Stomach smooth muscle (tissue), 2 donors: ENCODE measurements around the gene ANKMY1.

Experiments used
- H3K27ac ChIP-seq: one replicate; pipeline ENCODE4 v1.7.0; 2013; ENCODE audit warnings: mild to moderate bottlenecking, low read length, inconsistent platforms
- H3K27me3 ChIP-seq, 2 donors: one replicate each; pipeline ENCODE4 v1.7.0; 2013; ENCODE audit warnings: low read length in 2 of 2; ENCODE audit not compliant: insufficient read depth in 2 of 2, control insufficient read depth in 1 of 2
- H3K36me3 ChIP-seq, 2 donors: one replicate each; pipeline ENCODE4 v1.7.0; 2013; ENCODE audit warnings: low read length in 2 of 2; ENCODE audit not compliant: control insufficient read depth in 2 of 2, insufficient read depth in 2 of 2
- H3K4me1 ChIP-seq: one replicate; pipeline ENCODE4 v1.7.0; 2013; ENCODE audit warnings: low read length; ENCODE audit not compliant: control insufficient read depth, insufficient read depth
- H3K4me3 ChIP-seq, 2 donors: one replicate each; pipeline ENCODE4 v1.7.0; 2013; ENCODE audit warnings: low read length in 2 of 2
- H3K9ac ChIP-seq, 2 donors: one replicate each; pipeline ENCODE4 v1.7.0; 2013; ENCODE audit warnings: low read length in 2 of 2, mild to moderate bottlenecking in 1 of 2
- H3K9me3 ChIP-seq, 2 donors: one replicate each; pipeline ENCODE4 v1.7.0; 2013; ENCODE audit warnings: low read length in 2 of 2; ENCODE audit not compliant: control insufficient read depth in 2 of 2
- donor health status: healthy.
- donor health status: Pancreatic carcinoma.

ANKMY1 gene

DNA sequence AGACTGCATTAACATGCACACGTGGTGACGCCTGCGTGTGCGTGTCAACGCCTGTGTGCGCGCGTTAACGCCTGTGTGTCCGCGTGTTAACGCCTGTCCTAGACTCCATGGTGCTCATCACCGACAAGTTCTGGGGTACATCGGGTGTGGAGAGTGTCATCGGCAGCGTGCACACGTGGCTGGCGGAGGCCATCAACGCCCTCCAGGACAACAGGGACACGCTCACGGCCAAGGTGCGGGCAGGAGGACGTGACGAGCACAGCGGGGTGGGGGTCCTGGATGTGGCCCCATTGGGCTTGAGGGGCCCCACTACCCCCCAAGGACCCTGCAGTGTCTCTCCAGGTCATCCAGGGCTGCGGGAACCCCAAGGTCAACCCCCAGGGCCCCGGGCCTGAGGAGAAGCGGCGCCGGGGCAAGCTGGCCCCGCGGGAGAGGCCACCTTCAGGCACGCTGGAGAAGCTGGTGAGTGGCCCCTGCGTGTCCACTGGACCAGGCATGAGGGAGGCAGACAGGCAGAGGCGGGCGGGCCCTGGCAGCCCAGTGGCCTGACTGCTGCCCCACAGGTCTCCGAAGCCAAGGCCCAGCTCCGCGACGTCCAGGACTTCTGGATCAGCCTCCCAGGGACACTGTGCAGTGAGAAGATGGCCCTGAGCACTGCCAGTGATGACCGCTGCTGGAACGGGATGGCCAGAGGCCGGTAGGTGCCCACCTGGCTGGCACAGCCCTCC is 93.1 kb downstream of the ANKMY1 start:
- Histone ChIP-seq H3K4me1 (no peaks in the 10 kb centered on the region), H3K4me3 (no peak overlapping the region), H3K9ac (no peak overlapping the region), H3K36me3 (peaks cover 8 to 13% of the 10 kb centered on the region in 2 donors), H3K9me3 (no peaks in the 10 kb centered on the region), H3K27ac (no peak overlapping the region), H3K27me3 (peaks cover 2% of the 10 kb centered on the region in 2 donors)

DNA sequence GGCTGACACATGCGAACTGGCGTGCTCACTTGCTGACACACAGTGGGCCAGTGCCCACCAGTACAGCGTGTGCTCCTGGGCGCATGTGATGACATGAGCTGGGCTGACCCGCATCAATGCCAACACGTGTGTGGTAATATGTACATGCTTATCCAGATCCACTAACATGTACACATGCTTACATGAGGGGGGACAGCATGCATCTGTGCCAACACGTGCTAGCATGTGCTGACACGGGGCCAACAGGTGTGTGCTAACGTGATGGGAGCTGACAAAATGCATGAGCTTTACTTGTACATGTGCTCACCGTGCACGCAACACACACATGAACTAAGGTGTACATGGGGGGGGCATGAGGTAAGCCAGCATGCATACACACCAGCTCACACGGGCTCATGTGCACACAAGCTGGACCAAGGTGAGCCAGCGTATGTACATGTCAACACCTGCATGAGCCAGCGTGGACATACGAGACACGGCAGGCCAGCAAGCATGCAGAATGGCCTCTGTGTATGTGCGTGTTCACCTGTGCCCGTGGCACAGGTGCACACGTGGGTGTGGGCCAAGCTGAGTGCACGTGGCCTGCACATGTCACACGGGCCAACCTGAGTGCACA is 93.8 kb downstream of the ANKMY1 start:
- H3K27me3 ChIP-seq: no peaks in the 10 kb centered on the region
- no peak overlapping the region for H3K4me3 ChIP-seq
- H3K27ac ChIP-seq: no peak overlapping the region
- no peak overlapping the region for H3K9ac ChIP-seq
- H3K4me1 ChIP-seq: no peaks in the 10 kb centered on the region
- no peaks in the 10 kb centered on the region for H3K9me3 ChIP-seq
- H3K36me3 ChIP-seq: peaks cover 8 to 13% of the 10 kb centered on the region in 2 donors

DNA sequence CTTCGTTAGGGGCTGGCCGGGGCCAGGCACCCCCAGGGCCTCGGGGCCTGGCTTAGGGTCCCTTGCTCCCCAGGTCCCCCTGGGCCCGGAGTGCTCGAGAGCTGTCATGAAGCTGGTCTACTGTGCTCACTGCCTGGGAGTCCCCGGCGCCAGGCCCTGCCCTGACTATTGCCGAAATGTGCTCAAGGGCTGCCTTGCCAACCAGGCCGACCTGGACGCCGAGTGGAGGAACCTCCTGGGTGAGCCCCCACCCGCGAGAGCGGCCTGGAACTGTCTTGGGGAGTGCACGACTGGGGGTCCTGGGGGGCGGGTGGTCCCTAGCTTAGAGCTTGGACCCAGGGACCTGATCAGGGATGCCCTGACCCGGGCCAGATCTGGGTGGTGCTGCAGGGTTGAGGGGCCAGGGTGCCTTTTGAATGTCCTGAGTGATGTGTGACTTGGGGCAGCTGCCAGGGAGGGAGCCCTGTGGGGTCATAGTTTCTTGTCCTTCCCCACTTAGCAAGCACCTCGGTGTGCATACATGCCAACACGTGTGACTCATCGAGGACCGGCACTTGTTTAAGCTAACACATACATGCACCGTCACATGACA is 94.4 kb downstream of the ANKMY1 start:
- Histone ChIP-seq H3K27me3 (no peaks in the 10 kb centered on the region), H3K9ac (no peak overlapping the region), H3K4me3 (no peak overlapping the region), H3K27ac (no peak overlapping the region), H3K9me3 (no peaks in the 10 kb centered on the region), H3K36me3 (peaks cover 8 to 13% of the 10 kb centered on the region in 2 donors), H3K4me1 (no peaks in the 10 kb centered on the region)

DNA sequence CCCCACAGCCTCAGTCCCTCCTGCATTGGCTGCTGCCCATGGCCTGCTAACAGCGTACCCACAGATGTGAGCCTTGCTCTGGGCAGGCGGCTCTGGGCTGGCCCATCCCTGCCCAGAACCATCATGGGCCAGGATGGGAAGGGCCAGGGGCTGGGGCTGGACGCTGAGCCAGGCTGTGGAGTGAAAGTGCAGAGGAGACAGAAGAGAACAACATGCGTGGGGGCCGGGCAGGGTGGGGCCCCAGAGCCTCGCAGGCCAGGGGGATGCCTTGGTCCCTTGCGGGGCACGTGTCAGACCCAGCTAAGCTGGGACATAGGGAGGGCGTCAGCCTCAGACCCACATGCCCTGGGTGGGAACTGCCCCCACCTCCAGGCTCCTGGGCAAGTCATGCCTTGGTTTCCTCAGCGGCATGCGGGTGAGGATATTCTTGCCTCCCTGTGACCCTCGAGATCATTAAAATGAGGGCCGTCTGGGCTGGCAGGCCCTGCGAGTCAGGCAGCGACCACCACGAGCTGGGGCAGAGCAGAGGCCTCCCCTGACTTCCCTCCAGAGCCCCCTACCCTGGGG is 95.0 kb downstream of the ANKMY1 start:
- Histone ChIP-seq H3K9ac (no peak overlapping the region), H3K27ac (no peak overlapping the region), H3K9me3 (no peaks in the 10 kb centered on the region), H3K27me3 (no peaks in the 10 kb centered on the region), H3K4me3 (no peak overlapping the region), H3K4me1 (no peaks in the 10 kb centered on the region), H3K36me3 (peaks cover 8 to 13% of the 10 kb centered on the region in 2 donors)

DNA sequence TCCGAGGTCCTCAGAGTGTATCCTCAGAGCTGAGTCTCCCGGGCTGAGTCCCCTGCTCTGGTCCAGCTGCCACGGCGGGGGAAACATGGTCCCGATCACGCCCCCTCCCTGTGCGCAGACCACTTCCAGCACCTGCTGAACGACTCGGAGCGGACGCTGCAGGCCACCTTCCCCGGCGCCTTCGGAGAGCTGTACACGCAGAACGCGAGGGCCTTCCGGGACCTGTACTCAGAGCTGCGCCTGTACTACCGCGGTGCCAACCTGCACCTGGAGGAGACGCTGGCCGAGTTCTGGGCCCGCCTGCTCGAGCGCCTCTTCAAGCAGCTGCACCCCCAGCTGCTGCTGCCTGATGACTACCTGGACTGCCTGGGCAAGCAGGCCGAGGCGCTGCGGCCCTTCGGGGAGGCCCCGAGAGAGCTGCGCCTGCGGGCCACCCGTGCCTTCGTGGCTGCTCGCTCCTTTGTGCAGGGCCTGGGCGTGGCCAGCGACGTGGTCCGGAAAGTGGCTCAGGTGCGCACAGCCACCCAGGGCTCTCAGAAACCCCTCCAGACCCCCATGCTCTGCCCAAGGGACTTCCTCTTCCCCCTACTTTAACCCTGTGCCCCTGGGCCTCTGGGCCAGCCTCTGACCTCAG is 95.6 kb downstream of the ANKMY1 start:
- Histone ChIP-seq H3K4me1 (no peaks in the 10 kb centered on the region), H3K36me3 (peaks cover 8 to 13% of the 10 kb centered on the region in 2 donors), H3K27ac (no peak overlapping the region), H3K27me3 (no peaks in the 10 kb centered on the region), H3K9ac (no peak overlapping the region), H3K4me3 (no peak overlapping the region), H3K9me3 (no peaks in the 10 kb centered on the region)

DNA sequence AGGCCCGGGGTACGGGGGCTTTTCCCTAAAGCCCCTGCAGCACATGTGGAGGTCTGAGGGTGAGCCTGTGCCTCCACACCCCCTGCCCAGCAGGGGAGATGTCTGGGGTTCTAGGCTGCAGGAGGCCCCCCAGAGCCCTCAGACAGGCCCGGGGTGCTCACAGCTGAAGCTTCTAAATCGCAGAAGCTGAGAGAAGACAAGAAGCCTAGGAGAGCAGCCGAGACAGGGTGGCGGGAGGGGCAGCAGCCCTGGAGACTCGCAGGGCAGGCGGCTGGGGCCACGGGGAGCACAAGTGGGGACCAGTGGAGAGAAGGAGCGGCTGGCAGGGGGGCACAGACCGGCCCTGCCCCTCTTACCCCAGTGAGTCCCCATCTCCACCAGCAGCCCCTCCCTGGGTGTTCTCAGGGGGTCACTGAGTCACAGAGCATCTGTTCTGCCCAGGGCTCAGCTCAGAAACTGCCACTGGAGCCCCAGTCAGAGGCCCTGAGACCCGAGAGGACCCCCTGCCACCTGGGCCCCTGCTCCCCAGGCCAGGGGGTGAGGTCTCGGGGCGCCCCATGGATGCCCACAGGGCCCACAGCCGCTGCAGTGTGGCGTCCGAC is 96.2 kb downstream of the ANKMY1 start:
- H3K27me3 ChIP-seq: no peaks in the 10 kb centered on the region
- H3K4me1 ChIP-seq: no peaks in the 10 kb centered on the region
- H3K4me3 ChIP-seq: no peak overlapping the region
- H3K9me3 ChIP-seq: no peaks in the 10 kb centered on the region
- H3K9ac ChIP-seq: no peak overlapping the region
- H3K36me3 ChIP-seq: peaks cover 8 to 13% of the 10 kb centered on the region in 2 donors
- no peak overlapping the region for H3K27ac ChIP-seq

DNA sequence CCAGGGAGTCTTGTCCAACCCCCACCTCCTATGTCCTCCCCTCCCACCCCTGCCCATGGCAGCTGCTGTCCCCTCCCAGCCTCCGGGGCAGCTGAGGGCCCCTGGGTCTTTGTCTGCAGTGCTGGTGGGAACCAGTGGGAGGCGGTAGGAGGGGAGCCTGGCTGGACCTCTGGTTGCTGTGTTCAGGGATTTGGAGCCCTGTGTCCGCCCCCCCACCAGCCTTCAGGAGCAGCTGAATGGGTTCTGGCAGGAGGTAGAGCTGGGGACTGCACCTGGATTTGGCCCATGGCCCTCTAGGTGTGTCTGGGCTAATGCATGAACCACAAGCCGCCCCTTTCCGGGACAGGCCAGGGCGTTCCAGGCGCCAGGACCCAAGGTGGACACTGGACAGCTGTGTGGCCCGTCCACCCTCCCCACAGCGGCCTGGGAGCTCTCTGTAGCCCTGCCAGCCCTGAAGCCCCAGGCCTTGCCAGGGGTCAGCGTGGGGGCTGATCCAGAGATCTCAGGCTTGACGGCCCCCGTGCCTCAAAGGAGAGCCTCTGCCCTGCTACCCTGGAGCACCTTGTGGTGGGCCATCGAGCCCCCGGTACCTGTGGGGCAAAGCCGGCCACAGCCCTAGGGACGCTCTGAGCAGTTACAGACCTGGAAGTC is 96.9 kb downstream of the ANKMY1 start:
- no peak overlapping the region for H3K4me3 ChIP-seq
- no peaks in the 10 kb centered on the region for H3K9me3 ChIP-seq
- H3K9ac ChIP-seq: no peak overlapping the region
- H3K36me3 ChIP-seq: peaks cover 8 to 13% of the 10 kb centered on the region in 2 donors
- H3K27me3 ChIP-seq: no peaks in the 10 kb centered on the region
- no peaks in the 10 kb centered on the region for H3K4me1 ChIP-seq
- no peak overlapping the region for H3K27ac ChIP-seq

DNA sequence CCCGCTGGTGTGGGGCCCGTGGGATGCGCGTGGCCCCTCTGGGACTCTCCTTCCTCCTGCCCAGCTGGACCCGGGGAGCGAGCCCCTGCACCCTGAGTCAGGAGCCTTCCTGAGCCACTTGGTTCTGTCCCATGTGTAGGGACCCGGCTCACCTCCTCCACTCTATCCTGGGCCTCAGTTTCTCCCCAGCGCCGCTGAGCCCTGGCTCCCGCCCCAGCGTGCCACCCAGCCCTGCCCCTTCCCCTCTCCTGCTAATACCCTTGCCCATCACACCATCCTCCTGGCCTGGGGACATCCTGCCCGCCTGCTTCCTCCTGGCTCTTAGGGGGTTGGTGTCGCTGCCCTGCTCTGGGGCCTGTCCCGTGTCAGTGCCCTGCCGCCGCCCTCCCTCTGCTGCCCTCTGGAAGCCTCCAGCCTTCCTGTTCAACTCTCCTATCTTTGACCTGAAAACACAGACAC is 97.5 kb downstream of the ANKMY1 start:
- Histone ChIP-seq H3K4me1 (no peaks in the 10 kb centered on the region), H3K27me3 (no peaks in the 10 kb centered on the region), H3K9ac (no peak overlapping the region), H3K27ac (no peak overlapping the region), H3K36me3 (peaks cover 8 to 11% of the 10 kb centered on the region in 2 donors), H3K9me3 (no peaks in the 10 kb centered on the region), H3K4me3 (no peak overlapping the region)

DNA sequence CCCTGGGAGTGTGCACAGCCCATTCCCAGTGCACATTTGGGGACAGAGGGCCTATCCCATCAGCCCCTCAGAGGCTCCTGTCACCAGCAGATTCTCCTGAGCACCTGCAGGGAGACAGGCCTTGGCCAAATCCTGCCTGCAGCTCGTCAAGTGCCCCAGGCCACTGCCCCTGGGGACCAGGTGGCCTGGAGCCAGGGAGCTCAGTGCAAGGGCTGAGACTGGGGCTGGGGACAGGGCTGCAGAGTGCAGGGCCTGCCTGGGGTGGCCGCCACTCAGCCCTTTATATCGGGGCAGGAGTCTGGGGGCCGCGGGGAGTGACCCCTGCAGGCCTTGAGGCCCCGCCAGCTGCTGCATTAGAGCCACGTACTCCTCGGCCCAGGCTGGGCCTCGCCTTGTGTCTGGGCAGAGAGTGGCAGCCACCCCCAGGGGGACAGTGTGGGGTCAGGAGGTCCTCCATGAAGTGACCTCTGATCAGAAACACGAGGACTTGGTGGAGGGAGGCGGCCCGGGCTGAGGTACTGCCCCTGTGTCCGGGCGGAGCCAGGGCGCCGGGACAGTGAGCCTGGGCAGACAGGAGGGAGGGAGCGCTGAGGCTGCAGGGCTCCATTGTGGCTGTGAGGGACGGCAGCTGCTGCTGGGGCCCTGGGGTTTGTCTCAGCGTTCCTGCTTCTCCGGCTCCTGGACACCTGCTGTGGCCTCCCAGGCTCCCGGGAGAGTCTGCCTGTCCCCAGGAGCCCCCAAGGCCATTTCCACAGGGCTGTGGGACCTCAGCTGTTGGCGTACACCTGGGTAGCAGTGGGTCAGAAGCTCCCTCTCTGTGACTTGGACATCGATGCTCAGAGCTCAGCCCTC is 98.2 kb downstream of the ANKMY1 start:
- no peak overlapping the region for H3K27ac ChIP-seq
- H3K9ac ChIP-seq: no peak overlapping the region
- peaks cover 8 to 9% of the 10 kb centered on the region in 2 donors for H3K36me3 ChIP-seq
- no peaks in the 10 kb centered on the region for H3K9me3 ChIP-seq
- H3K27me3 ChIP-seq: no peaks in the 10 kb centered on the region
- no peak overlapping the region for H3K4me3 ChIP-seq
- H3K4me1 ChIP-seq: peaks cover 3% of the 10 kb centered on the region
